ENCODE data around the gene CDC42BPB. TPM values are rescaled to one million over a fixed set of nuclear protein-coding genes. Genes with fewer than 3 reads are reported as not detected.
A peak's percentile ranks its signal among the peaks of the same experiment; 100 is the strongest.

CDC42BPB gene
- total RNA-seq, 1 donor from 2014 or later, result 48.2 TPM

DNA sequence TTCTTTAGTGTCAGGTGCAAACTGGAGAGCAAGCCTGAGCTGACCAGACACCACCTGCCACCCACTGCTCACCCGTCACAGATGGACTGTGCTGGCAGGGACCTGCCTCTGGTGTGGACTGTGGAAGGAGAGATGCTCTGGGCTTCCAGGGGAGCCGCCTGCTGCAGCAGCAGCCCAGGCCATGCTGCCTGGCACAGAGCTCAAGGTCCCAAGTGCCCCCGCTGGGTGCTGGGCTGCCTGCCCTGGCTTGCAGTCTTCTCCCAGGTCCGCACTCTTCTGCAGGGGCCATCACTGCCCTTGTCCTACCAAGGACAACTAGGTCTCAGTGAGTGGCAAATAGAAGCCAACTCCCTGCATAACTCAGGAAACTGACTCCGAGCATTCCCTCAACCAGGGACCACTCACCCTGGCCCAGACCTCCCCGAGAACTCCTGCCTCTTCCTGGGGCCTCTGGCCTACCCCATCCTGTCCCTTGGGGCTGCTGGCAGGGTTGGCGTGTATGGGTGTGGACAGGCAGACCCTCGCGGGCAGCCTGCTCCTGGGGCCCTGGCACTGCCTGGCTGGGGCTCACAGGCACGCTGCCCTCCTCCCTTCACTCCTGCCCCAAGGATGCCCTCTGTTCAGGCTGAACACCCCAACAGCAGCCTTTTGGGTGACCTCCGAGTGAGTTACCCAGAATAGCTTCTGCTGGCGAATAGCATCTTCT lies 125.6 kb downstream of the CDC42BPB start:
- peaks cover 10% of the 10 kb centered on the region for H3K36me3 Mint-ChIP-seq
- H3K27me3 ChIP-seq, result peaks cover 52% of the 10 kb centered on the region

GRCh38 chr14:102930753-102931579 lies 126.4 kb downstream of the CDC42BPB start:
- H3K4me2 ChIP-seq, result peak overlapping the region; percentile 99
- peaks cover 6% of the 10 kb centered on the region for H3K36me3 Mint-ChIP-seq
- peak overlapping the region; percentile 67 for H3K4me3 Mint-ChIP-seq
- H3K4me1 ChIP-seq, result peaks cover 23% of the 10 kb centered on the region
- no peak overlapping the region for H3K27ac Mint-ChIP-seq
- H3K36me3 ChIP-seq, result no peaks in the 10 kb centered on the region
- peaks cover 32% of the 10 kb centered on the region for H4K20me1 ChIP-seq (ENCODE audit: low read depth)
- peak overlapping the region; percentile 75 for H3K4me3 ChIP-seq
- DNase-seq (ENCODE audit: low spot score), result peak; percentile 49
- no peaks in the 10 kb centered on the region for H3K9me3 ChIP-seq (ENCODE audit: low read depth)
- H3K27ac ChIP-seq, result no peak overlapping the region
- H3K4me1 Mint-ChIP-seq, result peaks cover 3% of the 10 kb centered on the region
- H3K27me3 ChIP-seq, result peaks cover 60% of the 10 kb centered on the region
- no peak overlapping the region for H3K9ac ChIP-seq
- H3K27me3 Mint-ChIP-seq (ENCODE audit: insufficient read depth, low read depth), result peaks cover 29% of the 10 kb centered on the region
- no peak for TF ChIP-seq EZH2phosphoT487 (IDR thresholded peaks at IDR 0.05)
- TF ChIP-seq, protein P1, sequence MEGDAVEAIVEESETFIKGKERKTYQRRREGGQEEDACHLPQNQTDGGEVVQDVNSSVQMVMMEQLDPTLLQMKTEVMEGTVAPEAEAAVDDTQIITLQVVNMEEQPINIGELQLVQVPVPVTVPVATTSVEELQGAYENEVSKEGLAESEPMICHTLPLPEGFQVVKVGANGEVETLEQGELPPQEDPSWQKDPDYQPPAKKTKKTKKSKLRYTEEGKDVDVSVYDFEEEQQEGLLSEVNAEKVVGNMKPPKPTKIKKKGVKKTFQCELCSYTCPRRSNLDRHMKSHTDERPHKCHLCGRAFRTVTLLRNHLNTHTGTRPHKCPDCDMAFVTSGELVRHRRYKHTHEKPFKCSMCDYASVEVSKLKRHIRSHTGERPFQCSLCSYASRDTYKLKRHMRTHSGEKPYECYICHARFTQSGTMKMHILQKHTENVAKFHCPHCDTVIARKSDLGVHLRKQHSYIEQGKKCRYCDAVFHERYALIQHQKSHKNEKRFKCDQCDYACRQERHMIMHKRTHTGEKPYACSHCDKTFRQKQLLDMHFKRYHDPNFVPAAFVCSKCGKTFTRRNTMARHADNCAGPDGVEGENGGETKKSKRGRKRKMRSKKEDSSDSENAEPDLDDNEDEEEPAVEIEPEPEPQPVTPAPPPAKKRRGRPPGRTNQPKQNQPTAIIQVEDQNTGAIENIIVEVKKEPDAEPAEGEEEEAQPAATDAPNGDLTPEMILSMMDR (IDR thresholded peaks at IDR 0.05), result no peak
- TF ChIP-seq EZH2 (IDR thresholded peaks at IDR 0.05), result no peak
- no peaks in the 10 kb centered on the region for H3K9me3 Mint-ChIP-seq
- H3F3A ChIP-seq (ENCODE audit: low read depth), result peaks cover 27% of the 10 kb centered on the region
- H2AFZ ChIP-seq (replicated peaks), result no peak overlapping the region
- H3K79me2 ChIP-seq (ENCODE audit: low read depth), result no peaks in the 10 kb centered on the region

More for the DNA sequence above, 125.6 kb downstream of the CDC42BPB start:
- H3F3A ChIP-seq (ENCODE audit: low read depth), result peaks cover 19% of the 10 kb centered on the region
- H3K36me3 ChIP-seq, result no peaks in the 10 kb centered on the region
- no peak overlapping the region for H3K27ac ChIP-seq
- Mint-ChIP-seq H3K9me3 (no peaks in the 10 kb centered on the region), H3K4me3 (peak overlapping the region; percentile 67), H3K27me3 (ENCODE audit: insufficient read depth, low read depth) (peaks cover 22% of the 10 kb centered on the region), H3K27ac (no peak overlapping the region), H3K4me1 (no peaks in the 10 kb centered on the region)
- H3K9ac ChIP-seq, result no peak overlapping the region
- no peak for DNase-seq (ENCODE audit: low spot score)
- H3K79me2 ChIP-seq (ENCODE audit: low read depth), result no peaks in the 10 kb centered on the region
- TF ChIP-seq, protein P1 (IDR thresholded peaks at IDR 0.05), result no peak
- no peak for TF ChIP-seq EZH2 (IDR thresholded peaks at IDR 0.05)
- no peak for TF ChIP-seq EZH2phosphoT487 (IDR thresholded peaks at IDR 0.05)
- no peak overlapping the region for H3K4me3 ChIP-seq
- no peak overlapping the region for H2AFZ ChIP-seq (replicated peaks)
- peaks cover 18% of the 10 kb centered on the region for H3K4me1 ChIP-seq
- no peak overlapping the region for H3K4me2 ChIP-seq
- H3K9me3 ChIP-seq (ENCODE audit: low read depth), result no peaks in the 10 kb centered on the region
- peaks cover 27% of the 10 kb centered on the region for H4K20me1 ChIP-seq (ENCODE audit: low read depth)

DNA sequence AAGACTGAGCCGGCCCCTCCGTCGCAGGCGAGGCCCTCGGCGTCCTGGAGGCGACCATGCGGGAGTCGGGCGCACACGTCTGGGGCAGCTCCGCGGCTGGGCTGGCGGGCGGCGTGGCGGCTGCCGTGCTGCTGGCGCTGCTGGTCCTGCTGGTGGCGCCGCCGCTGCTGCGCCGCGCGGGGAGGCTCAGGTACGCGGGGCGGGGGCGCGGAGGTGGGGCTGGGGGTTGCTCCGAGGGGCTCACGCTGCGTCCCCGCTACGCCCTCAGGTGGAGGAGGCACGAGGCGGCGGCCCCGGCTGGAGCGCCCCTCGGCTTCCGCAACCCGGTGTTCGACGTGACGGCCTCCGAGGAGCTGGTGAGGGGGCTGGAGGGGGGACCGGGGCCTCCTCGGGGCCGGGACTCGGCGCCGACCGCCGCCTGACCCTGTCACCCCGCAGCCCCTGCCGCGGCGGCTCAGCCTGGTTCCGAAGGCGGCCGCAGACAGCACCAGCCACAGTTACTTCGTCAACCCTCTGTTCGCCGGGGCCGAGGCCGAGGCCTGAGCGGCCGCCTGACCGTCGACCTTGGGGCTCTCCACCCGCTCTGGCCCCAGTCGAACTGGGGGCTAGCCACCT lies 127.1 kb downstream of the CDC42BPB start:
- Histone ChIP-seq H2AFZ (replicated peaks) (no peak overlapping the region), H3K27ac (no peak overlapping the region), H3K4me3 (peak overlapping the region; percentile 75), H3K36me3 (no peaks in the 10 kb centered on the region), H3K4me2 (peak overlapping the region; percentile 99), H3K9me3 (ENCODE audit: low read depth) (no peaks in the 10 kb centered on the region), H3K27me3 (peaks cover 67% of the 10 kb centered on the region), H3K79me2 (ENCODE audit: low read depth) (no peaks in the 10 kb centered on the region), H3K9ac (no peak overlapping the region), H3F3A (ENCODE audit: low read depth) (peaks cover 27% of the 10 kb centered on the region), H4K20me1 (ENCODE audit: low read depth) (peaks cover 32% of the 10 kb centered on the region), H3K4me1 (peaks cover 26% of the 10 kb centered on the region)
- no peak overlapping the region for H3K4me3 Mint-ChIP-seq
- H3K27ac Mint-ChIP-seq, result no peak overlapping the region
- H3K36me3 Mint-ChIP-seq, result peaks cover 3% of the 10 kb centered on the region
- DNase-seq (ENCODE audit: low spot score), result peak; percentile 79
- TF ChIP-seq, protein P1 (IDR thresholded peaks at IDR 0.05), result peak; percentile 33
- TF ChIP-seq EZH2 (IDR thresholded peaks at IDR 0.05) (peak; percentile 87), EZH2phosphoT487 (IDR thresholded peaks at IDR 0.05) (peak; percentile 30)
- peaks cover 33% of the 10 kb centered on the region for H3K27me3 Mint-ChIP-seq (ENCODE audit: insufficient read depth, low read depth)
- H3K9me3 Mint-ChIP-seq, result no peaks in the 10 kb centered on the region
- peaks cover 6% of the 10 kb centered on the region for H3K4me1 Mint-ChIP-seq

Data from neural progenitor cell (in vitro differentiated cells).